Body of pancreas (tissue), 4 donors: ENCODE measurements around the gene STYXL2. TPM values are rescaled to one million over a fixed set of nuclear protein-coding genes. Genes with fewer than 3 reads are reported as not detected.

Experiments used
- ATAC-seq: fragments of 150-250 bp; one replicate; pipeline ENCODE4 v1.9.1; 2016
- DNase-seq, 4 donors: peaks; one replicate each; pipeline ENCODE4 v3.0.0-alpha.2; 2019
- H3K27ac ChIP-seq, 4 donors: fragments of 200-600 bp; sonication (generic); 1 replicate in 3 of 4; 2 replicates in 1 of 4; pipeline versions ENCODE4 v1.5.1 to v1.6.1; 2016 to 2019; ENCODE audit warnings: mild to moderate bottlenecking in 1 of 4, mixed read lengths in 1 of 4, moderate library complexity in 1 of 4
- H3K27me3 ChIP-seq, 2 donors: fragments of 200-600 bp; sonication (generic); one replicate each; pipeline ENCODE4 v1.6.0; 2016; ENCODE audit warnings: mild to moderate bottlenecking in 1 of 2
- H3K36me3 ChIP-seq, 2 donors: fragments of 200-600 bp; sonication (generic); replicated peaks in 1 of 2; 2 replicates each; pipeline ENCODE4 v1.5.1; 2016; ENCODE audit warnings: low read depth in 2 of 2; ENCODE audit not compliant: insufficient read depth in 1 of 2
- H3K4me1 ChIP-seq: fragments of 200-600 bp; sonication (generic); one replicate; pipeline ENCODE4 v1.6.0; 2016
- H3K4me3 ChIP-seq, 2 donors: fragments of 200-600 bp; sonication (generic); 1 replicate in 1 of 2; 2 replicates in 1 of 2; pipeline ENCODE4 v1.5.1; 2016 to 2019
- H3K9me3 ChIP-seq, 3 donors: fragments of 200-600 bp; sonication (generic); 1 replicate in 2 of 3; 2 replicates in 1 of 3; pipeline ENCODE4 v1.5.1; 2016
- POLR2A ChIP-seq, 3 donors: fragments of 450-650 bp; IDR thresholded peaks; one replicate each; pipeline ENCODE4 v1.6.1; 2016; ENCODE audit warnings: antibody characterized with exemption in 3 of 3, mild to moderate bottlenecking in 2 of 3
- WGBS, 2 donors: methylation state at CpG; one replicate each; pipeline ENCODE4 v1.1.5; 2017; 5-methylcytosine and 5-hydroxymethylcytosine counted together
- intact Hi-C: fragments of 100-400 bp; cut with DNase I; formaldehyde crosslinking; loops from one replicate; pipeline ENCODE4 v1.15.1; 2023
- total RNA-seq, 2 donors: library from RNA; depleted of rRNA; stranded (reverse); fragments of >200 nt; gene quantifications; one replicate each; pipeline ENCODE4 v1.1.0, GENCODE V29; 2016
- TF ChIP-seq, protein P1 (sequence below), 7 experiments: fragments of 450-650 bp in 4 of 7; fragments of 200-600 bp in 3 of 7; sonication (generic) in 3 of 7; IDR thresholded peaks; one replicate each; pipeline ENCODE4 v1.5.1; 2016 to 2019; ENCODE audit warnings: antibody characterized with exemption in 7 of 7

STYXL2 gene
- total RNA-seq, 2 donors from 2014 or later: not detected

DNA sequence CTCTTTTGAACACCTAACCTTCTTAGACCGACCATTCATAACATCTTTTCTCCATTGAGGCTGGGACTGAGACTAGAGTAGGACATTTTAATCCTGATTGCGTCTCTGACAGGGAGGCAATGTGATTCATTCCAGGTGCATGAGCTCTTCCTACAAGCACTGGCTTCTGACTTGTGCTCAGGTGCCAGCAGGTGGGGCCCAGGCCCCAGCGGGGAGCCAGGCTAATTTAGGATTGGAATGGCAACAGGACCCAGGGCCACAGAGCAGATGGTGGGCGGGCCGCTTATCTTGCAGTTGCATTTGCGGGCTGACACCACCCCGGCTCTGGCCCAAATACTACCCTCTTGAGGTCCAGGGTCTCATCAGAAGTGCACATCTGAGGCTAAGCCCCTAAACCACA lies 7.8 kb upstream of the STYXL2 start:
- WGBS, 2 donors: 75 to 90% methylated on average over 5 to 7 of the region's 7 CpGs
- intact Hi-C loops: no loop called here
- TF ChIP-seq POLR2A (IDR thresholded peaks at IDR 0.05): no peak
- TF ChIP-seq, protein P1, sequence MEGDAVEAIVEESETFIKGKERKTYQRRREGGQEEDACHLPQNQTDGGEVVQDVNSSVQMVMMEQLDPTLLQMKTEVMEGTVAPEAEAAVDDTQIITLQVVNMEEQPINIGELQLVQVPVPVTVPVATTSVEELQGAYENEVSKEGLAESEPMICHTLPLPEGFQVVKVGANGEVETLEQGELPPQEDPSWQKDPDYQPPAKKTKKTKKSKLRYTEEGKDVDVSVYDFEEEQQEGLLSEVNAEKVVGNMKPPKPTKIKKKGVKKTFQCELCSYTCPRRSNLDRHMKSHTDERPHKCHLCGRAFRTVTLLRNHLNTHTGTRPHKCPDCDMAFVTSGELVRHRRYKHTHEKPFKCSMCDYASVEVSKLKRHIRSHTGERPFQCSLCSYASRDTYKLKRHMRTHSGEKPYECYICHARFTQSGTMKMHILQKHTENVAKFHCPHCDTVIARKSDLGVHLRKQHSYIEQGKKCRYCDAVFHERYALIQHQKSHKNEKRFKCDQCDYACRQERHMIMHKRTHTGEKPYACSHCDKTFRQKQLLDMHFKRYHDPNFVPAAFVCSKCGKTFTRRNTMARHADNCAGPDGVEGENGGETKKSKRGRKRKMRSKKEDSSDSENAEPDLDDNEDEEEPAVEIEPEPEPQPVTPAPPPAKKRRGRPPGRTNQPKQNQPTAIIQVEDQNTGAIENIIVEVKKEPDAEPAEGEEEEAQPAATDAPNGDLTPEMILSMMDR (IDR thresholded peaks at IDR 0.05): no peak
- peaks cover 13% of the 10 kb centered on the region for H3K4me1 ChIP-seq
- H3K4me3 ChIP-seq: no peak overlapping the region
- H3K9me3 ChIP-seq: no peaks in the 10 kb centered on the region
- H3K27ac ChIP-seq: no peak overlapping the region
- DNase-seq (no peak), ATAC-seq (no peak)
- H3K27me3 ChIP-seq: no peaks in the 10 kb centered on the region
- no peaks in the 10 kb centered on the region for H3K36me3 ChIP-seq

DNA sequence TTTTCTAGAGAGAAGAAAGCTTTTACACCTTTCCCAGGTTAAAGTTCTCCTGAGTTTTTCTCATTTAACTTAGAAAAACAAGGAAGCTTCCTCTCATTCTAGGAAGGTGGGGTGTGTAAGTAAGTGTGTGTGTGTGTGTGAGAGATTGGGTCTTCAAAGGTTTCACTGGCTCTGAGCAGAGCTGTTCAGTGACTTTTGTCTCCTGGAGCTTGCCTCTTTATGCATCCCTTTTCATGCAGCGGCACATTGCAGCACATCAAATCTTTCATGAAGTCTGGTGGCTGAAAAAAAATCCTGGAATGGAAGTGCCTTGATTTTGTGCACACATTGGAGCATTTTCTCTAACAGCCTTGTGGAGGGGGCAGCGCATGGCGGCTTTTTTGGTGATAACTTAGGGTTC lies 7.1 kb upstream of the STYXL2 start:
- no peaks in the 10 kb centered on the region for H3K36me3 ChIP-seq
- H3K27me3 ChIP-seq: no peaks in the 10 kb centered on the region
- H3K27ac ChIP-seq: no peak overlapping the region
- peaks cover 13% of the 10 kb centered on the region for H3K4me1 ChIP-seq
- ATAC-seq (no peak), DNase-seq (no peak)
- no peaks in the 10 kb centered on the region for H3K9me3 ChIP-seq
- intact Hi-C loops: no loop called here
- 71 to 93% methylated on average over 3 of the region's 3 CpGs for WGBS, 2 donors
- H3K4me3 ChIP-seq: no peak overlapping the region
- TF ChIP-seq POLR2A (IDR thresholded peaks at IDR 0.05): no peak
- TF ChIP-seq, protein P1 (IDR thresholded peaks at IDR 0.05): no peak

DNA sequence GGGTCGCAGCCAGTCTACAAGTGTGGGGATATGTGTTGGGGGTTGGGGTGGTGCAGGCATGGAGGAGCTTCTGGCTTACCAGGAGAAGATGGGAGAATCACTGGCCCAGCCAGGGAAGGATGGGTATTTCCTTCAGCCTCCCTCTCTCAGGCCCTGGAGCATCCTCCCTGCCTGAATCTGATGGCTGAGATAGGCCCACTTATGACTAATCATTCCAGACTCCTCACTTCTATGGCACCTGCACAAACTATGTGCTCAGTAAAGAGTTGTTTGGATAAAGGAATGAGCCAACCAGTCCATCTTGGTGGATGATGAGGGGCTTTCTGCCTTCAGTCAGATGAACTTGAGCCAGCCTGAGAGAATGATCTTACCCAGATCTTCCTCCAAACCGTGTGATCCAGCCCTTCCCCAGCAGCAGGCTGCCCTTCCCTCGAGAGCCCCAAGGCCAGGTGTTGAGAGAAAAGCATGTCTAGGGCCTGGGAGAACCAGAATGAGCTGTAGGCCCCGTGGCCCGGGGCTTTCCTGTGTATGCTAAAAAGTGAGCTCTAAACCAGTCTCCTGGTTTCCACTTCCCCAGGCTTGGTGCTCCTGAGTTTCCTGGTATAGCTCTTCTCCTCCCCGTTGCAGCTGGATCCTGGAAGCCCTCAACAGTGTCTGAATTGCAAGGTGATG lies 5.0 kb upstream of the STYXL2 start:
- H3K27ac ChIP-seq: no peak overlapping the region
- ATAC-seq (no peak), DNase-seq (no peak)
- no peaks in the 10 kb centered on the region for H3K4me1 ChIP-seq
- H3K4me3 ChIP-seq: no peak overlapping the region
- intact Hi-C loops: no loop called here
- TF ChIP-seq POLR2A (IDR thresholded peaks at IDR 0.05): no peak
- TF ChIP-seq, protein P1 (IDR thresholded peaks at IDR 0.05): no peak
- no peaks in the 10 kb centered on the region for H3K27me3 ChIP-seq
- no peaks in the 10 kb centered on the region for H3K9me3 ChIP-seq
- H3K36me3 ChIP-seq: no peaks in the 10 kb centered on the region
- 78% methylated on average over 5 to 6 of the region's 6 CpGs for WGBS, 2 donors

DNA sequence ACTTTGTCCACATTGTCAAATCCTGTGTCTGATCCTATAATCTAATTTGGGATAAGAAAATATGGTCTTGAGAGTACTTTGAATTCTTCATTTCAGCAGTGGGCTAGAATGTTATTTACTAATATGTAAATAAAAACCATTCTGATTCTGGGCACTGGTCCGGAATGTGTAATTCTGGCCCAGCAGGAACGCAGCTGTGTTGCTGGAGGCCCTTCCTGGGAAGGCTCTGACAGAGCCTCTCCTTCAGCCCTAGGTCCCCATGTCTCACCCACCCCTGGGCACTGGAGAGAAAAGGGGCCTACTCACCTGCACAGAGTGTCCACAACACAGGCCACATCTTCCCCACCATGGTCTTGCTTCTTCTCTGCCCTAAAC lies 3.9 kb upstream of the STYXL2 start:
- Histone ChIP-seq H3K27me3 (no peaks in the 10 kb centered on the region), H3K27ac (no peak overlapping the region), H3K4me3 (no peak overlapping the region), H3K36me3 (no peaks in the 10 kb centered on the region), H3K4me1 (no peaks in the 10 kb centered on the region), H3K9me3 (no peaks in the 10 kb centered on the region)
- intact Hi-C loops: no loop called here
- ATAC-seq (no peak), DNase-seq (no peak)
- WGBS, 2 donors: 49 to 70% methylated on average over 2 of the region's 2 CpGs
- TF ChIP-seq, protein P1 (IDR thresholded peaks at IDR 0.05): no peak
- no peak for TF ChIP-seq POLR2A (IDR thresholded peaks at IDR 0.05)

DNA sequence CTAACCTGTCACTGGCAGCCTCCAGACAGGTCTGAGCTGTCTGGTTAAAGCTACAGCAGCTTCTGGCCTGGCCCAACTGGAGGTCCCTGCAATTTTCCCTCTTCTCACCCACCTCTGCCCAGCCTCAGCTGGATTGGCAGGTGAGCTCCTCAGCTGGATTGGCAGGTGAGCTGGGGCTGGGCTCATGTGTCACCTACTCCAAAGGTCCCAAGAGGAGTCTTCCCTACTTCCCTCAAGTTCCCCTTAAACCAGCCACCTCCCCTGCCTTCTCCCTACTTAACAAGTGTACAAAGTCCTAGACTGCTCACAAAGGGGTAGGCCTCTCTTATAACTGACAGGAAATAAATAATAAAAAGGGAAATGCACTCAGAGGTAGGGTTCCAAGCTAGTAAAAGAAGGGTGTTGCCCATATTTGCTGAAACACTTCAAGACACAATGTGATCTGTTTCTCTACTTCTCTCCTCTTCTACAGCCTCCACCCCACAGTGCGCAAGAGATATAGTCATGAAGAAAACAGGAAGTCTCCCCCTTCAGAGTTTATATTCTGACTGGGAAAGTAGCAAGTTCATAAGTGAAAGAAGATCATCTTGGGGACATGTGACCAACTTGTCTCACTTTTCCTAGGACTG lies 3.4 kb upstream of the STYXL2 start, which contains the start of gene GPA33:
TSS of gene GPA33 (minus strand) at position 64 of the 629 bp plus-strand sequence. CDS start 90 bp downstream, outside the sequence.
- no peaks in the 10 kb centered on the region for H3K4me1 ChIP-seq
- ATAC-seq (no peak), DNase-seq (no peak)
- TF ChIP-seq, protein P1 (IDR thresholded peaks at IDR 0.05): no peak
- no peak for TF ChIP-seq POLR2A (IDR thresholded peaks at IDR 0.05)
- H3K9me3 ChIP-seq: no peaks in the 10 kb centered on the region
- no peaks in the 10 kb centered on the region for H3K27me3 ChIP-seq
- 84 to 96% methylated on average over 1 of the region's 1 CpG for WGBS, 2 donors
- H3K4me3 ChIP-seq: no peak within 1 kb of the TSS
- H3K27ac ChIP-seq: no peak within 1 kb of the TSS
- no peaks in the 10 kb centered on the region for H3K36me3 ChIP-seq
- intact Hi-C loops: no loop called here
